ENCODE results near the gene TMPO.
"Not testable (repeated sequence)": the region's sequence is repeated elsewhere in the genome, so short reads cannot be mapped to it uniquely, and the experiment has no call there.

Gene TMPO

GRCh38 chr12:98490501-98491453, 24.6 kb upstream of the TMPO start:
- peak overlapping the region; percentile 11 for H3K4me3 ChIP-seq (ENCODE audit: severe bottlenecking)

DNA sequence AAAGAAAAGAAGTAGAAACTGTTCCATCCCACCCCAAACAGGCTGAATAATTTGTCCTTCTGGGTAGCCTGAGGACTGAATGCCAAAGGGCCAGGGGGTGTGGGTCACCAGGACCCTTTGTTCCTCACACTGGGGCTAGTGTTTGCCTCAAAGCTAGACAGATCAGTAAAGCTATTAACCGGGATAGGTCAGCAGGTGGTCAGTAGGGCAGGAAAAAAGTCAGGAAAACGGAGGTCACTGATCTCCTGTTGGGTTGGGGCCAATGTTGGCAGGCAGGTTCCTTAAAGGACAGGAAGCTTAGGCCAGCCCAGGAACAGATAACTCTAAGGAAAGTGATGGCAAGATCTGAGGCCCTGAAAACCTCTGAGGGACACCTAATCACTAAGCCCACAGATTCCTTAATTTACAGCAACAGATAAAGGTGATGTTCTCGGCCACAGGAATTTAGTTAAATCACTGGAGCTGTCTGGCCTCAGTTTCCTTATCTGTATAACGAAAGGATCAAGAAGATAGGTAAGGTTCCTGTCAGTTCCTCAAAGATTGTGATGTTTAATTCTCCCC, 22.7 kb upstream of the TMPO start:
- H3K9me3 ChIP-seq (ENCODE audit: severe bottlenecking) = no peaks in the 10 kb centered on the region
- H3K4me1 ChIP-seq (ENCODE audit: insufficient read depth, poor library complexity, severe bottlenecking) = peaks cover 18% of the 10 kb centered on the region
- H3K27ac ChIP-seq (ENCODE audit: poor library complexity, severe bottlenecking) = no peak overlapping the region
- H3K4me3 ChIP-seq (ENCODE audit: severe bottlenecking) = no peak overlapping the region
- H3K36me3 ChIP-seq (ENCODE audit: low read depth) = no peaks in the 10 kb centered on the region
- DNase-seq (ENCODE audit: low spot score) = no peak
- TF ChIP-seq, protein P1, sequence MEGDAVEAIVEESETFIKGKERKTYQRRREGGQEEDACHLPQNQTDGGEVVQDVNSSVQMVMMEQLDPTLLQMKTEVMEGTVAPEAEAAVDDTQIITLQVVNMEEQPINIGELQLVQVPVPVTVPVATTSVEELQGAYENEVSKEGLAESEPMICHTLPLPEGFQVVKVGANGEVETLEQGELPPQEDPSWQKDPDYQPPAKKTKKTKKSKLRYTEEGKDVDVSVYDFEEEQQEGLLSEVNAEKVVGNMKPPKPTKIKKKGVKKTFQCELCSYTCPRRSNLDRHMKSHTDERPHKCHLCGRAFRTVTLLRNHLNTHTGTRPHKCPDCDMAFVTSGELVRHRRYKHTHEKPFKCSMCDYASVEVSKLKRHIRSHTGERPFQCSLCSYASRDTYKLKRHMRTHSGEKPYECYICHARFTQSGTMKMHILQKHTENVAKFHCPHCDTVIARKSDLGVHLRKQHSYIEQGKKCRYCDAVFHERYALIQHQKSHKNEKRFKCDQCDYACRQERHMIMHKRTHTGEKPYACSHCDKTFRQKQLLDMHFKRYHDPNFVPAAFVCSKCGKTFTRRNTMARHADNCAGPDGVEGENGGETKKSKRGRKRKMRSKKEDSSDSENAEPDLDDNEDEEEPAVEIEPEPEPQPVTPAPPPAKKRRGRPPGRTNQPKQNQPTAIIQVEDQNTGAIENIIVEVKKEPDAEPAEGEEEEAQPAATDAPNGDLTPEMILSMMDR (IDR thresholded peaks at IDR 0.05; ENCODE audit: poor library complexity, severe bottlenecking) = no peak
- no peaks in the 10 kb centered on the region for H3K27me3 ChIP-seq (ENCODE audit: insufficient read depth, poor library complexity, severe bottlenecking)
- no peak for ATAC-seq (ENCODE audit: low read depth)

More at GRCh38 chr12:98490501-98491453, 24.6 kb upstream of the TMPO start:
- no peaks in the 10 kb centered on the region for H3K27me3 ChIP-seq (ENCODE audit: insufficient read depth, poor library complexity, severe bottlenecking)
- TF ChIP-seq, protein P1 (IDR thresholded peaks at IDR 0.05; ENCODE audit: poor library complexity, severe bottlenecking) = peak; percentile 97
- H3K27ac ChIP-seq (ENCODE audit: poor library complexity, severe bottlenecking) = peak overlapping the region; percentile 75
- DNase-seq (ENCODE audit: low spot score) (no peak), ATAC-seq (ENCODE audit: low read depth) (peak; percentile 92)
- H3K4me1 ChIP-seq (ENCODE audit: insufficient read depth, poor library complexity, severe bottlenecking) = peaks cover 18% of the 10 kb centered on the region
- no peaks in the 10 kb centered on the region for H3K9me3 ChIP-seq (ENCODE audit: severe bottlenecking)
- H3K36me3 ChIP-seq (ENCODE audit: low read depth) = no peaks in the 10 kb centered on the region

GRCh38 chr12:98501266-98501629, 14.1 kb upstream of the TMPO start:
- not testable (repeated sequence) for H3K27ac ChIP-seq (ENCODE audit: poor library complexity, severe bottlenecking); DNase-seq (ENCODE audit: low spot score)

GRCh38 chr12:98503342-98503591, 12.1 kb upstream of the TMPO start:
- no peaks in the 10 kb centered on the region for H3K9me3 ChIP-seq (ENCODE audit: severe bottlenecking)
- H3K4me3 ChIP-seq (ENCODE audit: severe bottlenecking) = peak overlapping the region; percentile 54
- ATAC-seq (ENCODE audit: low read depth) = peak; percentile 74
- H3K27ac ChIP-seq (ENCODE audit: poor library complexity, severe bottlenecking) = peak overlapping the region; percentile 83
- H3K4me1 ChIP-seq (ENCODE audit: insufficient read depth, poor library complexity, severe bottlenecking) = no peaks in the 10 kb centered on the region
- no peaks in the 10 kb centered on the region for H3K27me3 ChIP-seq (ENCODE audit: insufficient read depth, poor library complexity, severe bottlenecking)
- DNase-seq (ENCODE audit: low spot score) = peak; percentile 78
- H3K36me3 ChIP-seq (ENCODE audit: low read depth) = no peaks in the 10 kb centered on the region
- TF ChIP-seq, protein P1 (IDR thresholded peaks at IDR 0.05; ENCODE audit: poor library complexity, severe bottlenecking) = no peak

More at GRCh38 chr12:98501266-98501629, 14.1 kb upstream of the TMPO start:
- H3K4me3 ChIP-seq (ENCODE audit: severe bottlenecking); ATAC-seq (ENCODE audit: low read depth); H3K27me3 ChIP-seq (ENCODE audit: insufficient read depth, poor library complexity, severe bottlenecking); H3K9me3 ChIP-seq (ENCODE audit: severe bottlenecking); H3K36me3 ChIP-seq (ENCODE audit: low read depth); H3K4me1 ChIP-seq (ENCODE audit: insufficient read depth, poor library complexity, severe bottlenecking): not testable (repeated sequence)

- H3K9me3 ChIP-seq (ENCODE audit: severe bottlenecking) = no peaks in the 10 kb centered on the region
- ATAC-seq (ENCODE audit: low read depth) (peak; percentile 72), DNase-seq (ENCODE audit: low spot score) (peak; percentile 87)
- H3K4me1 ChIP-seq (ENCODE audit: insufficient read depth, poor library complexity, severe bottlenecking) = no peaks in the 10 kb centered on the region
- no peaks in the 10 kb centered on the region for H3K36me3 ChIP-seq (ENCODE audit: low read depth)
- no peaks in the 10 kb centered on the region for H3K27me3 ChIP-seq (ENCODE audit: insufficient read depth, poor library complexity, severe bottlenecking)
- H3K4me3 ChIP-seq (ENCODE audit: severe bottlenecking) = peak overlapping the region; percentile 54
- TF ChIP-seq, protein P1 (IDR thresholded peaks at IDR 0.05; ENCODE audit: poor library complexity, severe bottlenecking) = no peak
- H3K27ac ChIP-seq (ENCODE audit: poor library complexity, severe bottlenecking) = peak overlapping the region; percentile 83
Measured at GRCh38 chr12:98503592-98504367, 11.6 kb upstream of the TMPO start.

All from RWPE2 (cell line).